Stimulated activated CD4-positive, alpha-beta T cell treated with anti-CD3 and anti-CD28 coated beads, Interleukin-12 subunit alpha, Interleukin-12 subunit beta, amount 100 ng/mL, for 24 hours (primary cell): ENCODE data around the gene WNK4.
"Not testable (repeated sequence)": the region's sequence is repeated elsewhere in the genome, so short reads cannot be mapped to it uniquely, and the experiment has no call there.

Source experiments
- DNase-seq, 2 experiments: peaks; one replicate each; pipeline ENCODE4 v3.0.0-alpha.2; 2020; ENCODE audit warnings: low read depth in 2 of 2

WNK4 gene

GRCh38 chr17:42779936-42780850 is at the start of gene WNK4:
WNK4 (plus strand) TSS chr17:42780610; CDS start chr17:42780699, 89 bp downstream.
- DNase-seq = no peak

DNA sequence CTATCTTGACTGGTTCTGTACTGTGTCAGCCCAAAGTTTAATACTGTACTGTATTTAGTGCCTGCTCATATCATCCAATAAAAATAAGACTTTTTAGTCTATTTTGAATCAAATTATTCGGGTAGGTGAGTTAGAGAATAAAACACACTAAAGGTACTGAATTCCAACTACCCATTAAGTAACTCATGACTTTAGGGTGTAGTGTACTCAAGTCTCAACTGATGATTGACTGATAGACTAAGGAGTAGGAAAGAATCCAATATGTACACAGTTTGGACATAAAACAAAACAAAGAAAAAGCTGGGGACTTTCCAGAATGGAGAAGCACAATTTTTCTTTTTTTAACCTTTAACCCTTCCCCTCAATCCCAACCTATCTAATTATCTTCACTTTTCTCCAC is 39.7 kb upstream of the WNK4 start:
- no peak for DNase-seq

DNA sequence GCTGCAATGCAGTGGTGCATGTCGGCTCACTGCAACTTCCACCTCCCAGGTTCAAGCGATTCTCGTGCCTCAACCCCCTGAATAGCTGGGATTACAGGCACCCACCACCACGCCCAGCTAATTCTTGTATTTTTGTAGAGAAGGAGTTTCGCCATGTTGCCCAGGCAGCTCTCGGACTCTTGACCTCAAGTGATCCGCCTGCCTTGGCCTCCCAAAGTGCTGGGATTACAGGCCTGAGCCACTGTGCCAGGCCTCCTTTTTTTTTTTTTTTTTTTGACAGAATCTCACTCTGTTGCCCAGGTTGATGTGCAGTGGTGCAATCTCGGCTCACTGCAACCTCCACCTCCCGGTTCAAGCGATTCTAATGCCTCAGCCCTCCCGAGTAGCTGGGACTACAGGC is 37.5 kb upstream of the WNK4 start:
- DNase-seq = not testable (repeated sequence)

- DNase-seq = no peak
These were observed 36.7 kb upstream of the WNK4 start for GRCh38 chr17:42743595-42744282.

DNA sequence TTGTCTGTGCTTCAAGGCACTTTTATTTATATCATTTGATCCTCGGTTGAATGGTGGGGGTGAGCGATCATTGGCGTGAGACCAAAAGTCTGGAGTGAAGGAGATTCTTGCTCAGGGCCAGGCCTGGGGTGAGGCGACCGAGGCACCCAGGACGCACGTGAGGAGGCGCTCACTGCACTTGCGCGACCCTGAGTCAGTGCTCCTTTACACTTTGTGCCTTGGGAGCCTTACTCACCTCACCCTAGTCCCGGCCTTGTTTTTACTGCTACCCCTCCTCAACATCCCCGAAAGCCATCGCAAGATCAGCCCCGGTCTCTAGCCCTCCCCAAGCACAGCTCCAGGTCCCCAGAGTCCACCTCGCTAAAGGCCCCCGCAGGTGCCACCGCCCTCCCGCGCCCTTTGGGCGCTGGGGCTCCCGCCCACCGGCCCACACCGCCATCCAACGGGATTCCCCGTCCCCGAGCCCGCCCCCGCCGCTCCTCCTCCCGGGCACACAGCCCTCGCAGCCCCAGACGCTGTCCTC is 36.1 kb upstream of the WNK4 start:
- peak; percentile 52 to 74 for DNase-seq

- peak; percentile 86 to 88 for DNase-seq
These were observed 35.4 kb upstream of the WNK4 start, which contains the start of gene EZH1 for GRCh38 chr17:42744806-42745617. EZH1 (minus strand) TSS chr17:42745040; CDS start chr17:42728941, 16,099 bp downstream.

- DNase-seq = no peak
These were observed 32.1 kb upstream of the WNK4 start for GRCh38 chr17:42748202-42748907.

DNA sequence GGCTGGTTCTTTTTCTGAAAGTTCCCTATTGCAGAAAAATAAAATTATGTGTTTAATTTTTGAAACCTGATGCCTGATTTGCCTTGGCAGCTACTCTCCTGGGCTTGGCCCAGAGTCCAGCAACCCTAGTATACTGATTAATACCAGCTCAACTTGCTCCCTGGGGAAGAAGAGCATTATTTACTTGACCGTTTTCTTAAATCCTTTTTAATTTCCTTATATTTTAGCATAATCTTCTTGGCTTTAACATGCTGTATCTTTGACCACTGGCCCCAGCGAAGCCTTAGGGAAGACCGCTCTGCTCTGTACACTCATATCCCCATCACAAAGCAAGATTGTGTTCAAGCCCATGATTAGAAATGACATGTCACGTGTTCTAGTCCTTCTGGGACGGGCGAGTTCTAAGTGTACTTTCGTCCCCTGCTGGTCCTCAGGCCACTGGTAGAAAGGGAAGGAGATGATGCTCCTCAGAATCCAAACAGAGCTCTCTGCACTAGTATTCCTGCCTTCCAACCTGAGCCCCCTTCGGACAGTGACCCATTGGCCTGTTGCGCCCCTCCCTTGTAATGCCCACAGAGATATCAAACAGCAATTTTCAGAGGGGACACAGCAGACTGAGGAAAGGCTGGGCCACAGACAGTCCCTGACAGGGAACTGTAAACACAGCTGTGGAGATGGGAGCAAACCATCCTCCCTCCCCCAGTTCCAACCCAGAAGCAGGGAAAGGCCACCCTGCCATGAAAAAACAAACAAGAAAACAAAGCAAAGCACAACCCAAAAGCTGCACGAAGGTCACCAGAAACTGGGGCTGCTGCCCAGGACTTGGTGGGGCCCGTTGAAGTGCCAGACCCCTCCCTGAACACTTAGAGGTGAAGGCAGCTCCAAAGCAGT is 31.3 kb upstream of the WNK4 start:
- DNase-seq = no peak

DNA sequence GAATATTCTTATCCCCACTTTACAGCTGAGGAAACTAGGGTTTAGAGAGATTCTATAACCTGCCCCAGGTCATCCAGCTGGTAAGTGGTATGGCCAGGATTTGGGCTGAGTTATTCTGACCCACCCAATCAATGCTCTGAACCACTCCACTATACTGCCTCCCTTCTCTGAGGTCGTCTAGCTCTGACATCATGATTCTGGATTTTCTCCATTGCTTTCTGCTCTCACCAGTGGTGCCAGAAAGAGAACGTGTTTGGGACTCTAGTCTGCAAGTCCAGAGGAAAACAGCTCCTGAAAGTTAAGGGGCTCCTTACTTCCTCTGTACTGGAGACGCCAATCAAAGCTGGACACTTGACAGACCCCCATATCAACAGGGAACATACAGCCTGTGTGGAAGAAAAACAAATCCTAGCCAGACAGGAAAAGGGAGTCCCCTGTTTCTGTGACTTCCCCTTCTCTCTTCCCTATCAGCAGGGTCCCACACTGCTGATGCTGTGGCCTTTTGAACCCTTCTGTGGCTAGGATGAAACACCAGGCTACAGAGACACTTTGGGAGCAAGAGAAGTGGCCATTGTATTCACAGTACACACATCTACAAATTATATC is 29.6 kb upstream of the WNK4 start:
- DNase-seq = no peak

DNA sequence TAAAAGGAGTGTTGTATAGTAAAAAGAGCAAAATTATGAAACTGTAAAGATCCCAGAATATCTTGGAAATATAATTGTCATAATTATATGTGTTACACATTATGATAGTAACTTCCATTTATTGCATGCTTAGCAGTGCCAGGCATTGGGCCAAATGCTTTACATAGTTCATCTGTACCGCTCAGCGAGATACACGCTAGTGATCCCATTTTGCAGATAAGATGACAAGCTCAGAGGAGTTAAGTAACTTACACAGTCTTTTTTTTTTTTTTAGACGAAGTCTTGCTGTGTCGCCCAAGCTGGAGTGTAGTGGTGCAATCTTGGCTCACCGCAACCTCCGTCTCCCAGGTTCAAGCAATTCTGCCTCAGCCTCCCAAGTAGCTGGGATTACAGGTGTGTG is 28.8 kb upstream of the WNK4 start:
- no peak for DNase-seq

GRCh38 chr17:42754782-42755181 is 25.6 kb upstream of the WNK4 start:
- no peak for DNase-seq

DNA sequence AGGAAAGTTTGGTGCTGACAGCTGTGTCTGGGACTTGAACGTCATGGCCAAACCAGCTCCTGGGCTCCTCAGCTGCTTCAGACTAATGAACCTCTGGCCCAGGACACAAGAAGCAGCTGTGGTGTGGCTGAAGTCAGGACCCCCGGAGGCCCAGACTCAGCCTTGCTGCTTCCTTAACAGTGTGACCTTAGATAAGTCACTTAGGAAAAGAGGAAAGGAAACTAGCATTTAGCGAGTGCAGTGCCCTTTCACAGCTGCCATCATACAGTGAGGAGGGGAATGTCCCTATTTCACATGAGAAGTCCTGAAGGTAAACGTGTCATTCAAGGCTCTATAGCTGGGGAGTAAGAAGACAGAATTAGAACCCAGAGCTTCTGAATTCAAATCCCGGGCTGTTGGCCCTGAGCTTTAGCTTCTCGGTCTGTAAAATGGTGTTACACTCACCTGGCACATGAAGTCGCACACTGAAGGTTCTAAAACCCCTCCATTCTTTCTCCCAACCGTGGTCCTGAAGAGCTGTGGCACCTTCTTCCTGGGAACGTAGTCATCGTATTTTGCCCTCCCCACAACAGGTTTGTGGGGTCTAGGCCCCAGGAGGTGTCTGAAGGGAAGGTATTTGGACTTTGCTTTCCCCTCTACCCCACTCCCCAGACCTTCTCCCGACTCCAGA is 20.3 kb upstream of the WNK4 start:
- DNase-seq = no peak

- no peak for DNase-seq
These were observed 19.5 kb upstream of the WNK4 start, which contains the start of gene RAMP2 for GRCh38 chr17:42760652-42761581. RAMP2 (plus strand) TSS chr17:42761227; CDS start chr17:42761262, 35 bp downstream.

DNA sequence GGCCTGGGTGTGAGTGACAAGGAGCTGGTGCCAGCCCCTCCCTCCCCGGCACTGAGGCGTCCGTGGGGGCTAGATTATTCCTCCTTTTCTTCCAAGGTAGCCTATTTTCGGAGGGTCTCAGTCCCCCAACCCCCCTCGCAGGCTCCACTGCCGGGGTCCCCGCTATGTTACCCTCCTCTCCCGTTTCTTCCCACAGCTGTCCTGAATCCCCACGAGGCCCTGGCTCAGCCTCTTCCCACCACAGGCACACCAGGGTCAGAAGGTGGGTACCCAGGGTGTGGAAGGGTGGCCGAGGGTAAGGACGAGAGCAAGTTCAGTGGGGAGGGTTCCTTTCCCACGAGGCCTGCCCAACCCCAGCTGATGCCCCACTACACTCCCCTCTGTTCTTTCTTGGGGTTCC is 18.8 kb upstream of the WNK4 start:
- no peak for DNase-seq

DNA sequence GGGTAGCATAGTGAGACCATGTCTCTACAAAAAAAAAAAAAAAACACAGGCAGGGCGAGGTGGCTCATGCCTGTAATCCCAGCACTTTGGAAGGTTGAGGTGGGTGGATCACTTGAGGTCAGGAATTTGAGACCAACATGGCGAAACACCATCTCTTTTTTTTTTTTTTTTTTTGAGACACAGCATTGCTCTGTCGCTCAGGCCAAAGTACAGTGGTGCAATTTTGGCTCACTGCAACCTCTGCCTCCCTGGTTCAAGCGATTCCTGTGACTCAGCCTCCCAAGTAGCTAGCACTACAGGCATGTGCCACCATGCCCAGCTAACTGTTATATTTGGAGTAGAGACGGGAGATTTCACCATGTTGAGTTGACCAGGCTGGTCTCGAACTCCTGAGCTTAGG is 14.3 kb upstream of the WNK4 start:
- DNase-seq = no peak

- DNase-seq = no peak
These were observed 12.9 kb upstream of the WNK4 start for GRCh38 chr17:42767512-42767911.

GRCh38 chr17:42768006-42768405 is 12.4 kb upstream of the WNK4 start:
- DNase-seq = not testable (repeated sequence)

DNA sequence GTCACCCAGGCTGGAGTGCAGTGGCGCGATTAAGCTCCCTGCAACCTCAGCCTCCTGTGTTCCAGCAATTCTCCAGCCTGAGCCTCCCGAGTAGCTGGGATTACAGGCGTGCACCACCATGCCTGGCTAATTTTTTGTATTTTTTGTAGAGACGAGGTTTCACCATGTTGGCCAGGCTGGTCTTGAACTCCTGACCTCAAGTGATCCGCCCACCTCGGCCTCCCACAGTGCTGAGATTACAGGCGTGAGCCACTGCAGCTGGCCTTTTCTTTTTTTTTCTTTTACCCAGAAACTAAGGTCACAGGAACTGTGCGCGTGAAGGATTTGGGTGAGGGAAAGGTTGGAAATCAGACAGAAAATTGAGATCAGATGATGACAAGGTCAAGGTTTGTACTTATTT is 10.4 kb upstream of the WNK4 start:
- DNase-seq = not testable (repeated sequence)
